Muscle layer of duodenum (tissue), 2 donors: ENCODE measurements around the gene ZNF763.
A peak's percentile ranks its signal among the peaks of the same experiment; 100 is the strongest.
"Not testable (repeated sequence)": the region's sequence is repeated elsewhere in the genome, so short reads cannot be mapped to it uniquely, and the experiment has no call there.

Experiments
- H3K27ac ChIP-seq: one replicate; pipeline ENCODE4 v1.7.0; 2013; ENCODE audit warnings: mild to moderate bottlenecking, low read length
- H3K27me3 ChIP-seq: one replicate; pipeline ENCODE4 v1.7.0; 2013; ENCODE audit warnings: low read depth, mild to moderate bottlenecking, control low read depth, low read length
- H3K36me3 ChIP-seq, 2 donors: one replicate each; pipeline ENCODE4 v1.7.0; 2013; ENCODE audit warnings: low read length in 2 of 2, control low read depth in 1 of 2, mild to moderate bottlenecking in 1 of 2; ENCODE audit not compliant: insufficient read depth in 2 of 2, control insufficient read depth in 1 of 2
- H3K4me1 ChIP-seq, 2 donors: one replicate each; pipeline ENCODE4 v1.7.0; 2013; ENCODE audit warnings: low read length in 2 of 2, mild to moderate bottlenecking in 2 of 2, control low read depth in 1 of 2, moderate library complexity in 1 of 2; ENCODE audit not compliant: insufficient read depth in 2 of 2, control insufficient read depth in 1 of 2
- H3K4me3 ChIP-seq, 2 donors: one replicate each; pipeline ENCODE4 v1.7.0; 2013; ENCODE audit warnings: low read length in 2 of 2, low read depth in 1 of 2, mild to moderate bottlenecking in 1 of 2
- H3K9me3 ChIP-seq, 2 donors: one replicate each; pipeline ENCODE4 v1.7.0; 2013; ENCODE audit warnings: low read length in 2 of 2, control low read depth in 1 of 2, mild to moderate bottlenecking in 1 of 2; ENCODE audit not compliant: control insufficient read depth in 1 of 2
- donor health status: healthy.

The ZNF763 gene

GRCh38 chr19:11964858-11965645 lies at the start of gene ZNF763:
Gene ZNF763, plus strand, starts transcription at chr19:11965040. Its CDS starts 169 bp downstream, at chr19:11965209.
- Histone ChIP-seq H3K9me3 (no peaks in the 10 kb centered on the region), H3K4me3 (peak within 1 kb of the TSS; percentile 75 to 83), H3K27ac (peak within 1 kb of the TSS; percentile 76), H3K27me3 (no peaks in the 10 kb centered on the region), H3K36me3 (no peaks in the 10 kb centered on the region), H3K4me1 (peaks cover 7 to 15% of the 10 kb centered on the region in 2 donors)

- no peaks in the 10 kb centered on the region for H3K9me3 ChIP-seq
- no peak overlapping the region for H3K27ac ChIP-seq
- H3K4me3 ChIP-seq, result no peak overlapping the region
- H3K36me3 ChIP-seq, result no peaks in the 10 kb centered on the region
- H3K4me1 ChIP-seq, result peaks cover 0 to 16% of the 10 kb centered on the region in 2 donors
- no peaks in the 10 kb centered on the region for H3K27me3 ChIP-seq
These were observed 42.9 kb upstream of the ZNF763 start for GRCh38 chr19:11921852-11922495.

- Histone ChIP-seq H3K27me3 (no peaks in the 10 kb centered on the region), H3K4me3 (peak within 1 kb of the TSS; percentile 72 to 79), H3K4me1 (peaks cover 0 to 17% of the 10 kb centered on the region in 2 donors), H3K27ac (peak within 1 kb of the TSS; percentile 91), H3K36me3 (peaks cover 0 to 3% of the 10 kb centered on the region in 2 donors), H3K9me3 (no peaks in the 10 kb centered on the region)
These were observed 39.8 kb upstream of the ZNF763 start, which contains the start of gene ZNF700 for GRCh38 chr19:11924886-11925650. Gene ZNF700, plus strand, starts transcription at chr19:11925107. Its CDS starts 104 bp downstream, at chr19:11925211.

- H3K27ac ChIP-seq, result peak overlapping the region; percentile 91
- H3K4me1 ChIP-seq, result peaks cover 0 to 18% of the 10 kb centered on the region in 2 donors
- not testable (repeated sequence) for H3K36me3 ChIP-seq, H3K9me3 ChIP-seq, H3K27me3 ChIP-seq
- H3K4me3 ChIP-seq, result peak overlapping the region; percentile 72 to 79
These were observed 39.1 kb upstream of the ZNF763 start for GRCh38 chr19:11925651-11926187.

GRCh38 chr19:11927227-11927626 lies 37.6 kb upstream of the ZNF763 start:
- H3K4me3 ChIP-seq, result no peak overlapping the region
- H3K36me3 ChIP-seq, result peaks cover 0 to 3% of the 10 kb centered on the region in 2 donors
- H3K27ac ChIP-seq, result no peak overlapping the region
- peaks cover 0 to 18% of the 10 kb centered on the region in 2 donors for H3K4me1 ChIP-seq
- H3K9me3 ChIP-seq, result no peaks in the 10 kb centered on the region
- H3K27me3 ChIP-seq, result no peaks in the 10 kb centered on the region

- H3K4me1 ChIP-seq, result peaks cover 0 to 7% of the 10 kb centered on the region in 2 donors
- peaks cover 3 to 7% of the 10 kb centered on the region in 2 donors for H3K36me3 ChIP-seq
- peaks cover 0 to 4% of the 10 kb centered on the region in 2 donors for H3K9me3 ChIP-seq
- no peaks in the 10 kb centered on the region for H3K27me3 ChIP-seq
- H3K27ac ChIP-seq, result no peak overlapping the region
- no peak overlapping the region for H3K4me3 ChIP-seq
These were observed 33.8 kb upstream of the ZNF763 start for GRCh38 chr19:11931051-11931450.

- peaks cover 0 to 4% of the 10 kb centered on the region in 2 donors for H3K9me3 ChIP-seq
- H3K4me1 ChIP-seq, result peaks cover 0 to 2% of the 10 kb centered on the region in 2 donors
- no peaks in the 10 kb centered on the region for H3K27me3 ChIP-seq
- no peak overlapping the region for H3K27ac ChIP-seq
- peaks cover 3 to 7% of the 10 kb centered on the region in 2 donors for H3K36me3 ChIP-seq
- H3K4me3 ChIP-seq, result no peak overlapping the region
These were observed 33.3 kb upstream of the ZNF763 start for GRCh38 chr19:11931513-11931912.

GRCh38 chr19:11935829-11936228 lies 29.0 kb upstream of the ZNF763 start:
- H3K27ac ChIP-seq, H3K27me3 ChIP-seq, H3K9me3 ChIP-seq, H3K4me1 ChIP-seq, H3K4me3 ChIP-seq: not testable (repeated sequence)
- peaks cover 0 to 11% of the 10 kb centered on the region in 2 donors for H3K36me3 ChIP-seq

GRCh38 chr19:11938383-11938782 lies 26.5 kb upstream of the ZNF763 start:
- not testable (repeated sequence) for H3K27me3 ChIP-seq, H3K27ac ChIP-seq, H3K4me1 ChIP-seq, H3K4me3 ChIP-seq
- peaks cover 15 to 20% of the 10 kb centered on the region in 2 donors for H3K9me3 ChIP-seq
- H3K36me3 ChIP-seq, result peaks cover 8 to 27% of the 10 kb centered on the region in 2 donors

GRCh38 chr19:11941361-11941887 lies 23.4 kb upstream of the ZNF763 start:
- H3K4me1 ChIP-seq, H3K27ac ChIP-seq, H3K27me3 ChIP-seq: not testable (repeated sequence)
- H3K36me3 ChIP-seq, result peaks cover 8 to 51% of the 10 kb centered on the region in 2 donors
- peak overlapping the region in 1 of 2 donors; percentile 45 for H3K4me3 ChIP-seq
- H3K9me3 ChIP-seq, result peaks cover 39 to 47% of the 10 kb centered on the region in 2 donors
